Keratinocyte (primary cell): ENCODE data around the gene LINGO1. TPM values are rescaled to one million over a fixed set of nuclear protein-coding genes. Genes with fewer than 3 reads are reported as not detected.

ENCODE experiments used
- DNase-seq: peaks from one replicate; pipeline ENCODE4 v3.0.0-alpha.2; 2011; ENCODE audit warnings: low read depth, missing footprints, low spot score
- FAIRE-seq: peaks from 2 replicates; lab custom pipeline; 2011; peaks lifted over from hg19 to GRCh38; lab: Jason Lieb, UNC
- H2AFZ ChIP-seq: 2 replicates; pipeline ENCODE4 v1.6.0; 2012; ENCODE audit warnings: low read length, control low read depth, inconsistent platforms; ENCODE audit not compliant: control insufficient read depth
- H3K27ac ChIP-seq: 2 replicates; pipeline ENCODE4 v1.5.1; 2011; ENCODE audit warnings: low read length; ENCODE audit not compliant: control insufficient read depth, insufficient read depth
- H3K27me3 ChIP-seq: 3 replicates; pipeline ENCODE4 v1.6.0; 2011; ENCODE audit warnings: low read length; ENCODE audit not compliant: control insufficient read depth, insufficient read depth; ENCODE audit errors: extremely low read depth
- H3K36me3 ChIP-seq, 2 experiments: 2 replicates in 1 of 2; 3 replicates in 1 of 2; pipeline ENCODE4 v1.5.1; 2011; ENCODE audit warnings: low read length in 2 of 2, mild to moderate bottlenecking in 1 of 2; ENCODE audit not compliant: control insufficient read depth in 2 of 2, insufficient read depth in 2 of 2; ENCODE audit errors: extremely low read depth in 1 of 2
- H3K4me1 ChIP-seq: 3 replicates; pipeline ENCODE4 v1.5.1; 2011; ENCODE audit warnings: low read length; ENCODE audit not compliant: control insufficient read depth, insufficient read depth; ENCODE audit errors: extremely low read depth
- H3K4me2 ChIP-seq: 3 replicates; pipeline ENCODE4 v1.6.0; 2011; ENCODE audit warnings: low read depth, low read length; ENCODE audit not compliant: control insufficient read depth, insufficient read depth; ENCODE audit errors: extremely low read depth
- H3K4me3 ChIP-seq, 3 experiments: fragments of 200-600 bp in 1 of 3; sonication (generic) in 1 of 3; 2 replicates in 2 of 3; 3 replicates in 1 of 3; pipeline ENCODE4 v1.5.1; 2011 to 2016; ENCODE audit warnings: low read length in 3 of 3, mild to moderate bottlenecking in 3 of 3, control low read depth in 2 of 3, inconsistent platforms in 1 of 3, low read depth in 1 of 3, mixed read lengths in 1 of 3, mixed run types in 1 of 3, moderate library complexity in 1 of 3; ENCODE audit not compliant: control insufficient read depth in 2 of 3, insufficient read depth in 2 of 3; ENCODE audit errors: extremely low read depth in 1 of 3
- H3K79me2 ChIP-seq: 2 replicates; pipeline ENCODE4 v1.6.0; 2012; ENCODE audit warnings: low read length; ENCODE audit not compliant: control insufficient read depth, insufficient read depth
- H3K9ac ChIP-seq: 3 replicates; pipeline ENCODE4 v1.6.0; 2011; ENCODE audit warnings: low read length; ENCODE audit not compliant: control insufficient read depth, insufficient read depth; ENCODE audit errors: extremely low read depth
- H3K9me1 ChIP-seq: 3 replicates; pipeline ENCODE4 v1.6.0; 2011; ENCODE audit warnings: low read length; ENCODE audit not compliant: control insufficient read depth, insufficient read depth; ENCODE audit errors: extremely low read depth
- H3K9me3 ChIP-seq: 2 replicates; pipeline ENCODE4 v1.5.1; 2012; ENCODE audit warnings: low read depth, low read length; ENCODE audit not compliant: control insufficient read depth
- H4K20me1 ChIP-seq: 3 replicates; pipeline ENCODE4 v1.6.0; 2011; ENCODE audit warnings: low read length; ENCODE audit not compliant: control insufficient read depth, insufficient read depth; ENCODE audit errors: extremely low read depth
- EZH2 ChIP-seq: IDR thresholded peaks from one replicate; pipeline ENCODE4 v1.6.1; 2012; ENCODE audit warnings: inconsistent platforms, mild to moderate bottlenecking, low read length, moderate library complexity
- dilution Hi-C: fragments of 300-500 bp; cut with MboI; formaldehyde crosslinking; loops from one replicate; pipeline ENCODE4 v1.7.0; 2020; ENCODE audit warnings: low sequenced_read_pairs; ENCODE audit not compliant: extremely low pct_ligation_motif_present
- polyA plus RNA-seq, 5 experiments: library from polyadenylated mRNA; depleted of rRNA in 3 of 5; stranded (reverse) in 3 of 5; stranded (forward) in 1 of 5; unstranded in 1 of 5; fragments of >200 nt; gene quantifications; 1 replicate in 1 of 5; 2 replicates in 3 of 5; 3 replicates in 1 of 5; pipeline versions ENCODE4 v1.2.1 to v1.2.3, GENCODE V29; 2011 to 2012; ENCODE audit warnings: missing spikeins in 2 of 5, low read depth in 1 of 5, low replicate concordance in 1 of 5
- TF ChIP-seq, protein P1 (sequence below), 3 experiments: IDR thresholded peaks in 1 of 3; conservative IDR thresholded peaks in 1 of 3; optimal IDR thresholded peaks in 1 of 3; 2 replicates in 2 of 3; 3 replicates in 1 of 3; pipeline versions ENCODE3 to v1.5.1; 2011; ENCODE audit warnings: low read length in 3 of 3, mild to moderate bottlenecking in 3 of 3, moderate library complexity in 2 of 3, control low read depth in 1 of 3, inconsistent platforms in 1 of 3; ENCODE audit not compliant: insufficient read depth in 2 of 3; ENCODE audit errors: extremely low read depth in 1 of 3

Gene LINGO1
- polyA plus RNA-seq, 1 donor (not counting 4 experiments of a cell fraction or from before 2014, with no cell fraction given) = not detected

DNA sequence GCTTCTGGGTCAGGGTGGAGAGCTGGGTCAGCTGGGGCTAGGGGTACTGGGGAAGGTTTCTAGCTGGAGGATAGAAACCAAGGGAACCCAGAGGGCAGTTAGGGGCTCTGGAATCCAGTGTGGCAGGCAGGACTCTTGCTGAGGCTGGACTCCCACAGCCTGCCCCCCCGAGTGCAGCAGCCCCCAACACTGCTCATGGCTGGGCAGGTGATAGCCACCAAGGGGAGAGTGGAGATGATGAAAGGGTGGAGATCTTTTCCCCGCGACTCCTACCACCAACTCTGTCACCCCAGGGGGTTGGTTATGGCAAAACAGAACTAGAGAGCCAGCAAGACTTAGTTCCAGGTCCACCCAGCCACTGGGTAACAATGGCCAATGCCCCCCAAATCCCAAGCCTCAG is 16.9 kb upstream of the LINGO1 start:
- TF ChIP-seq EZH2 = no peak
- TF ChIP-seq, protein P1, sequence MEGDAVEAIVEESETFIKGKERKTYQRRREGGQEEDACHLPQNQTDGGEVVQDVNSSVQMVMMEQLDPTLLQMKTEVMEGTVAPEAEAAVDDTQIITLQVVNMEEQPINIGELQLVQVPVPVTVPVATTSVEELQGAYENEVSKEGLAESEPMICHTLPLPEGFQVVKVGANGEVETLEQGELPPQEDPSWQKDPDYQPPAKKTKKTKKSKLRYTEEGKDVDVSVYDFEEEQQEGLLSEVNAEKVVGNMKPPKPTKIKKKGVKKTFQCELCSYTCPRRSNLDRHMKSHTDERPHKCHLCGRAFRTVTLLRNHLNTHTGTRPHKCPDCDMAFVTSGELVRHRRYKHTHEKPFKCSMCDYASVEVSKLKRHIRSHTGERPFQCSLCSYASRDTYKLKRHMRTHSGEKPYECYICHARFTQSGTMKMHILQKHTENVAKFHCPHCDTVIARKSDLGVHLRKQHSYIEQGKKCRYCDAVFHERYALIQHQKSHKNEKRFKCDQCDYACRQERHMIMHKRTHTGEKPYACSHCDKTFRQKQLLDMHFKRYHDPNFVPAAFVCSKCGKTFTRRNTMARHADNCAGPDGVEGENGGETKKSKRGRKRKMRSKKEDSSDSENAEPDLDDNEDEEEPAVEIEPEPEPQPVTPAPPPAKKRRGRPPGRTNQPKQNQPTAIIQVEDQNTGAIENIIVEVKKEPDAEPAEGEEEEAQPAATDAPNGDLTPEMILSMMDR (optimal IDR thresholded peaks at IDR 0.05 in 1 of 3, IDR thresholded peaks at IDR 0.05 in 1 of 3, conservative IDR thresholded peaks at IDR 0.05 in 1 of 3; ENCODE audit: extremely low read depth in 1 of 3, insufficient read depth in 2 of 3, low read length in 3 of 3) = no peak
- peaks cover 8% of the 10 kb centered on the region for H3K27me3 ChIP-seq
- no peak overlapping the region for H3K9ac ChIP-seq
- DNase-seq (no peak), FAIRE-seq (no peak)
- no peaks in the 10 kb centered on the region for H3K79me2 ChIP-seq
- no peaks in the 10 kb centered on the region for H3K36me3 ChIP-seq
- no peak overlapping the region for H3K4me2 ChIP-seq
- no peak overlapping the region for H3K27ac ChIP-seq
- no peaks in the 10 kb centered on the region for H3K9me3 ChIP-seq
- H3K4me1 ChIP-seq = no peaks in the 10 kb centered on the region
- no peak overlapping the region for H2AFZ ChIP-seq
- H4K20me1 ChIP-seq = no peaks in the 10 kb centered on the region
- no peaks in the 10 kb centered on the region for H3K9me1 ChIP-seq
- dilution Hi-C loops = no loop called here
- H3K4me3 ChIP-seq = no peak overlapping the region

GRCh38 chr15:77649017-77649416 is 16.3 kb upstream of the LINGO1 start:
- H4K20me1 ChIP-seq = no peaks in the 10 kb centered on the region
- dilution Hi-C loops = no loop called here
- no peaks in the 10 kb centered on the region for H3K9me1 ChIP-seq
- H3K27me3 ChIP-seq = peaks cover 7% of the 10 kb centered on the region
- TF ChIP-seq EZH2 = no peak
- TF ChIP-seq, protein P1 (optimal IDR thresholded peaks at IDR 0.05 in 1 of 3, IDR thresholded peaks at IDR 0.05 in 1 of 3, conservative IDR thresholded peaks at IDR 0.05 in 1 of 3; ENCODE audit: extremely low read depth in 1 of 3, insufficient read depth in 2 of 3, low read length in 3 of 3) = no peak
- no peak overlapping the region for H3K4me2 ChIP-seq
- no peak overlapping the region for H2AFZ ChIP-seq
- H3K9me3 ChIP-seq = no peaks in the 10 kb centered on the region
- no peaks in the 10 kb centered on the region for H3K79me2 ChIP-seq
- H3K27ac ChIP-seq = no peak overlapping the region
- no peak for DNase-seq
- no peak overlapping the region for H3K9ac ChIP-seq
- H3K4me3 ChIP-seq = no peak overlapping the region
- no peaks in the 10 kb centered on the region for H3K36me3 ChIP-seq
- no peaks in the 10 kb centered on the region for H3K4me1 ChIP-seq
- FAIRE-seq = no peak
